Spleen (tissue), 11 donors: ENCODE measurements around the gene HACD2. TPM values are rescaled to one million over a fixed set of nuclear protein-coding genes. Genes with fewer than 3 reads are reported as not detected.
A peak's percentile ranks its signal among the peaks of the same experiment; 100 is the strongest.

Source experiments
- DNase-seq: peaks from one replicate; pipeline ENCODE4 v3.0.0-alpha.2; 2020
- H3K27ac ChIP-seq, 8 donors: fragments of 200-600 bp; sonication (generic) in 7 of 8; 1 replicate in 4 of 8; 2 replicates in 4 of 8; pipeline versions ENCODE4 v1.5.0 to v1.8.0; 2016 to 2021; ENCODE audit warnings: inconsistent platforms in 4 of 8, mild to moderate bottlenecking in 4 of 8, moderate library complexity in 1 of 8
- H3K27me3 ChIP-seq, 7 donors: fragments of 200-600 bp; sonication (generic) in 6 of 7; replicated peaks in 1 of 7; 1 replicate in 4 of 7; 2 replicates in 3 of 7; pipeline versions ENCODE4 v1.5.0 to v1.8.0; 2016 to 2021; ENCODE audit warnings: inconsistent platforms in 3 of 7, mild to moderate bottlenecking in 1 of 7
- H3K36me3 ChIP-seq, 6 donors: fragments of 200-600 bp; sonication (generic) in 5 of 6; 1 replicate in 4 of 6; 2 replicates in 2 of 6; pipeline versions ENCODE4 v1.5.0 to v1.8.0; 2016 to 2021; ENCODE audit warnings: inconsistent platforms in 2 of 6
- H3K4me1 ChIP-seq, 6 donors: fragments of 200-600 bp; sonication (generic) in 5 of 6; 1 replicate in 3 of 6; 2 replicates in 3 of 6; pipeline versions ENCODE4 v1.5.0 to v1.8.0; 2016 to 2021; ENCODE audit warnings: inconsistent platforms in 3 of 6
- H3K4me3 ChIP-seq, 8 donors: fragments of 200-600 bp; sonication (generic) in 7 of 8; 1 replicate in 4 of 8; 2 replicates in 4 of 8; pipeline versions ENCODE4 v1.5.0 to v1.8.0; 2016 to 2021; ENCODE audit warnings: inconsistent platforms in 4 of 8, mild to moderate bottlenecking in 4 of 8, moderate library complexity in 2 of 8
- H3K9me3 ChIP-seq, 8 donors: fragments of 200-600 bp; sonication (generic) in 7 of 8; 1 replicate in 4 of 8; 2 replicates in 4 of 8; pipeline versions ENCODE4 v1.5.0 to v1.8.0; 2016 to 2021; ENCODE audit warnings: inconsistent platforms in 4 of 8
- POLR2A ChIP-seq, 3 donors: fragments of 450-650 bp; IDR thresholded peaks; one replicate each; pipeline ENCODE4 v1.5.1; 2017; ENCODE audit warnings: antibody characterized with exemption in 3 of 3, mild to moderate bottlenecking in 1 of 3
- POLR2AphosphoS5 ChIP-seq, 3 donors: sonication (generic); formaldehyde crosslinking; IDR thresholded peaks; one replicate each; pipeline ENCODE4 v1.5.1; 2017; ENCODE audit warnings: antibody characterized with exemption in 3 of 3
- WGBS, 5 donors: extraction: QIAGEN DNeasy Blood & Tissue Kit in 3 of 5; methylation state at CpG; one replicate each; pipeline versions ENCODE4 v1.1.5 to v1.1.7; 2013 to 2018; 5-methylcytosine and 5-hydroxymethylcytosine counted together
- intact Hi-C: fragments of 100-400 bp; cut with DNase I; formaldehyde crosslinking; loops from one replicate; pipeline ENCODE4 v1.15.0; 2023; ENCODE audit warnings: low total_unique reads
- polyA plus RNA-seq, 3 donors: library from polyadenylated mRNA; stranded (reverse); fragments of 200-250 nt; gene quantifications; one replicate each; pipeline ENCODE4 v1.2.1, GENCODE V29; 2013
- total RNA-seq, 7 donors: library from RNA; depleted of rRNA in 3 of 7; stranded (reverse); fragments of >200 nt in 3 of 7; fragmentation: NEBNext Ultra II Directional in 4 of 7; extraction: Animal tissue kit (Norgen Biotek cat#: 25700) in 4 of 7; gene quantifications; one replicate each; pipeline versions ENCODE4 v1.1.0 to v1.2.1, GENCODE V29; 2016 to 2021
- TF ChIP-seq, protein P1 (sequence below), 11 experiments: fragments of 200-600 bp in 7 of 11; fragments of 450-650 bp in 4 of 11; sonication (generic) in 4 of 11; IDR thresholded peaks in 8 of 11; conservative IDR thresholded peaks in 3 of 11; 1 replicate in 7 of 11; 2 replicates in 4 of 11; pipeline versions ENCODE4 v1.4.0 to v1.8.0; 2016 to 2021; ENCODE audit warnings: antibody characterized with exemption in 11 of 11, inconsistent platforms in 4 of 11, mild to moderate bottlenecking in 1 of 11
- donor health status: healthy with polysubstance abuse.
- donor health status: DM: no; HTN: no; CAD: no; lungs with moderate emphysema.
- donor health status: DM: no; HTN: no; CAD: no.
- donor health status: Bipolar disorder and iron deficiency.
- donor health status: healthy.
- donor health status: DM: no; HTN: no; CAD: no.
- donor health status: DM: yes; HTN: yes; CAD: no.

Gene HACD2
- total and polyA plus RNA-seq, 10 donors: 6.0 to 26.6 (median 18.9) TPM

DNA sequence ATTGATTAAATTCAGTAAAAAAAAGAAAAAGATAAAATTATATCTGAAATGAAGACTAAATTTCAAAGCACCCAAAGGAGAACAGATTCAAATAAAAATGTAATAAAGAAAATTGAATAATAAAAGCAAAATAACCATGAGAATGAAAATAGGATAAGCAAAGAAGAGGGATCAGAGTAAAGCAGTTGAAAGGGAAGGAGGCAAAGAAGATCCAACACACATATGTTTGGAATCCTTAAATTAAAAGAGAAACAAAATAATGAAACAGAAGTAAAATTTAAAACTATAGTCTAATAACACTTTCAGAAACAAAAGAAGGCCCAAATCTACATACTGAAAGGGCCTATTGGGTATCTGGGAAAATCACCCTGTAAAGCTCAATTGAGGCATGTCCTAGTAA, 32.1 kb downstream of the HACD2 start:
- no peaks in the 10 kb centered on the region for H3K27me3 ChIP-seq
- H3K4me1 ChIP-seq: no peaks in the 10 kb centered on the region
- TF ChIP-seq, protein P1, sequence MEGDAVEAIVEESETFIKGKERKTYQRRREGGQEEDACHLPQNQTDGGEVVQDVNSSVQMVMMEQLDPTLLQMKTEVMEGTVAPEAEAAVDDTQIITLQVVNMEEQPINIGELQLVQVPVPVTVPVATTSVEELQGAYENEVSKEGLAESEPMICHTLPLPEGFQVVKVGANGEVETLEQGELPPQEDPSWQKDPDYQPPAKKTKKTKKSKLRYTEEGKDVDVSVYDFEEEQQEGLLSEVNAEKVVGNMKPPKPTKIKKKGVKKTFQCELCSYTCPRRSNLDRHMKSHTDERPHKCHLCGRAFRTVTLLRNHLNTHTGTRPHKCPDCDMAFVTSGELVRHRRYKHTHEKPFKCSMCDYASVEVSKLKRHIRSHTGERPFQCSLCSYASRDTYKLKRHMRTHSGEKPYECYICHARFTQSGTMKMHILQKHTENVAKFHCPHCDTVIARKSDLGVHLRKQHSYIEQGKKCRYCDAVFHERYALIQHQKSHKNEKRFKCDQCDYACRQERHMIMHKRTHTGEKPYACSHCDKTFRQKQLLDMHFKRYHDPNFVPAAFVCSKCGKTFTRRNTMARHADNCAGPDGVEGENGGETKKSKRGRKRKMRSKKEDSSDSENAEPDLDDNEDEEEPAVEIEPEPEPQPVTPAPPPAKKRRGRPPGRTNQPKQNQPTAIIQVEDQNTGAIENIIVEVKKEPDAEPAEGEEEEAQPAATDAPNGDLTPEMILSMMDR (IDR thresholded peaks at IDR 0.05 in 8 of 11, conservative IDR thresholded peaks at IDR 0.05 in 3 of 11): no peak
- no peak for TF ChIP-seq POLR2AphosphoS5 (IDR thresholded peaks at IDR 0.05)
- TF ChIP-seq POLR2A (IDR thresholded peaks at IDR 0.05): no peak
- H3K36me3 ChIP-seq: peaks cover 0 to 54% (median 9%) of the 10 kb centered on the region in 6 donors
- intact Hi-C loops: no loop called here
- H3K27ac ChIP-seq: no peak overlapping the region
- peaks cover 8 to 35% (median 26%) of the 10 kb centered on the region in 8 donors for H3K9me3 ChIP-seq
- H3K4me3 ChIP-seq: no peak overlapping the region
- DNase-seq: no peak

DNA sequence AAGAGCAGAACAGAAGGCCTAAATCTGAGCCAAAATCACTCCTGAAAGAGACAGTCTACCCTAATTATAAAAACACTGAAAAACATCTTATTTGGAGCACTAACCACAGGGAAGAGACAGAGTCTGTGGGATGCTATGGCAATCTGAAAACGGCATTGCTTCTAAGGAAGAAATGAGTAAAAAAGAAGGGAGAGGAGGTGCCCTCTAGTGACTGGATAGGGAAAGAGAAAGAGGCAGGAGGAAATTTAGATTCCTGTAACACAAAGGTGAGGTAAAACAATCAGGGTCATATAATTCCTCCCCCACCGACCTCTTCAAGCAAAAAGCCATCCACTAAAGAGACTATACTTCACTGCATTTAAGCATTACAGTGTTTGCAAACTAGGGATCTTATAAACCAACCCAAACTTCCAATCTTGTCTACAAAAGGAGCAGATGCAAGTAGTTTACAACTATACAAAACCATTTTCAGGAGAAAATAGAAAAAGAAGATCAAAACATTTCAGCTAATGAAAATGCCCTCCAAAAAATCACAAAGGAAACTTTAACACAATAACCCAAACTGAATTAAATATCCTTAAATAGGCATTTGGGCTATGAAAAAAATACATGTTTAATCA, 32.6 kb downstream of the HACD2 start:
- intact Hi-C loops: no loop called here
- H3K4me1 ChIP-seq: no peaks in the 10 kb centered on the region
- 18 to 32% (median 21%) methylated on average over 2 of the region's 2 CpGs for WGBS, 5 donors

DNA sequence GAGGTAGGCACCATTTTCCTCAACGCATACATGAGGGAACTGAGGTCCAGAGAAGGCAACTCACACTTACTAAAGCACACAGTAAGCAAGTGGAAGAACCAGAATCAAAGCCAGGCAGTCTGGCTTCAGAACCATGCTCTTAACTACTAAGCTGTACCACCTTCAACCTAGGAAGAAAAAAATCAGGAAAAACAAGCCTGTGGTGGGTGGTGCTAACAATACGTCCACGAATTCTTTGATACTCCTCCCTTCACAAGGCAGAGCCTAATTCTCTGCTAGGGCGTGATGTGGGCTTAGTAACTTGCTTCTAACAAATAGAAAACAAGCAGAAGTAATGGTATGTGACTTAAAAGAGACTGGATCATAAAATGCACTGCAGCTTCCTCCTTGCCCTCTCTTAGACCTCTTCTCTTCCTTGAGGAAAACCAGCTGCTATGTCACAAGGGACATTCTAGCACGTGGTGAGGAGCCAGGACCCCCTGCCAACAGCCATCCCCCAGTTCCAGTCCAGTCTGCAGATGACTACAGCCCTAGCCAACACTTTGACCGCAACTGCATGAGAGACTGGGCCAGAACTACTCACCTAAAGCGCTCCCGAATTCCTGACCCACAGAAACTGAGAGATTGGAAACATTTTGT, 36.9 kb downstream of the HACD2 start:
- no peak for TF ChIP-seq POLR2AphosphoS5 (IDR thresholded peaks at IDR 0.05)
- TF ChIP-seq, protein P1 (IDR thresholded peaks at IDR 0.05 in 8 of 11, conservative IDR thresholded peaks at IDR 0.05 in 3 of 11): no peak
- intact Hi-C loops: no loop called here
- WGBS, 5 donors: 76 to 89% (median 87%) methylated on average over 8 of the region's 8 CpGs

More for the DNA sequence above, 32.6 kb downstream of the HACD2 start:
- H3K27ac ChIP-seq: no peak overlapping the region
- peaks cover 8 to 35% (median 26%) of the 10 kb centered on the region in 8 donors for H3K9me3 ChIP-seq
- peaks cover 0 to 56% (median 9%) of the 10 kb centered on the region in 6 donors for H3K36me3 ChIP-seq
- TF ChIP-seq, protein P1 (IDR thresholded peaks at IDR 0.05 in 8 of 11, conservative IDR thresholded peaks at IDR 0.05 in 3 of 11): peak in 8 of 11 experiments; percentile 8 to 52 (median 40)
- TF ChIP-seq POLR2A (IDR thresholded peaks at IDR 0.05) (no peak), POLR2AphosphoS5 (IDR thresholded peaks at IDR 0.05) (no peak)
- H3K4me3 ChIP-seq: no peak overlapping the region
- no peaks in the 10 kb centered on the region for H3K27me3 ChIP-seq
- no peak for DNase-seq

DNA sequence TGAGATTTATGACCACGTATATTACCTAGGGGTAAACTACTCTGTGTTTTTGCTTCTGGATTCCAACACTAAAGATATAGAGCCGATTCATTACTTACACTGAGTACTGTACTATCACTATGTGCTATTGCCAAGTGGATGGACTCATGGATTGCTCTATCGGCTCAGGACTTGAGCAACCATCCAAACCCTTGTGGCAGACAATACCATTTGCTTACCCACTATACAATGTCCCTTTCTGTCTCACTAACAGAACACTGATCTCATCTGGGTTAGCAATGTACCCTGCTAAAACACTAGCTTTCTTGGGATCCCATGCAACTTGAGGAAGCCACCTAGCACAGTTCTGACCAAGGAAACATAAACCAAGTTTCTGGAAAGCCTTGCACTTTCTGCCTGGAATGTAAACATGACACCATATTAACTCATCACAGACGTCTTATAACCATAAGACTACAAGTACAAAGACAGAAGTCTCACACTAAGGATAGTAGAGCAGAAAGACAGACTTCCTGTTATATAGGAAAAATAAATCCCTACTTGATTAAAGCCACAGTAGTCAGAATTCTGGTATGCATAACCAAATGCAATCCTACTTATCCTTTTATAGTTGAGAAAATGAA, 38.6 kb downstream of the HACD2 start:
- Histone ChIP-seq H3K27ac (no peak overlapping the region), H3K27me3 (no peaks in the 10 kb centered on the region), H3K4me3 (no peak overlapping the region), H3K4me1 (no peaks in the 10 kb centered on the region), H3K9me3 (no peaks in the 10 kb centered on the region), H3K36me3 (peaks cover 0 to 33% (median 9%) of the 10 kb centered on the region in 6 donors)
- 82 to 89% (median 87%) methylated on average over 4 of the region's 4 CpGs for WGBS, 5 donors
- TF ChIP-seq POLR2AphosphoS5 (IDR thresholded peaks at IDR 0.05) (no peak), POLR2A (IDR thresholded peaks at IDR 0.05) (no peak)
- TF ChIP-seq, protein P1 (IDR thresholded peaks at IDR 0.05 in 8 of 11, conservative IDR thresholded peaks at IDR 0.05 in 3 of 11): no peak
- intact Hi-C loops: no loop called here
- no peak for DNase-seq

More for the DNA sequence above, 36.9 kb downstream of the HACD2 start:
- H3K4me1 ChIP-seq: no peaks in the 10 kb centered on the region
- no peak overlapping the region for H3K4me3 ChIP-seq
- no peak for DNase-seq
- H3K36me3 ChIP-seq: peaks cover 0 to 35% (median 9%) of the 10 kb centered on the region in 6 donors
- H3K9me3 ChIP-seq: peaks cover 2 to 11% (median 8%) of the 10 kb centered on the region in 8 donors
- H3K27me3 ChIP-seq: no peaks in the 10 kb centered on the region
- H3K27ac ChIP-seq: no peak overlapping the region
